GM10266 (cell line): ENCODE measurements around the gene GALNT13.

ENCODE experiments used
- DNase-seq: peaks from one replicate; pipeline ENCODE4 v3.0.0; 2012; ENCODE audit errors: extremely low spot score
- TF ChIP-seq, protein P1 (sequence below): IDR thresholded peaks from 2 replicates; pipeline ENCODE4 v1.5.1; 2012; ENCODE audit warnings: mild to moderate bottlenecking, low read depth; ENCODE audit not compliant: control insufficient read depth, insufficient read depth; ENCODE audit errors: missing control alignments

The GALNT13 gene

DNA sequence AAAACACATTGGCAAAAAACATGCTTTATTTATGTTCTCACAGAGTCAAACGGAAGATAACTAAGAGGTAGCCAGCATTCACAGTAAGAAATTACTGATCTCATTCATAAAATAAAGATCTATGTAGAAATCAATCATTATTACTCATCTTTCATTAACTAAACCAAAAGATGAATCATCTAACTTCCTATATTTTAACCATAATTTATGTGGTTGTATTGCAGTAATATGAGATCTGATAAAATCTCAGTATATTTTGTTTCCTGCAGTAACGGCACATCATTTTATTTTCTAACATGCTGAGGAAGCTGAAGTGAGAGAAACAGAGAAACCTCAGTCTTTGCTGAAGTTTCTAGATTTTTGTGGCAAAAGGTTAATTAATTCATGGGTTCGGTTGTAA is 375.8 kb downstream of the GALNT13 start:
- DNase-seq = no peak
- TF ChIP-seq, protein P1, sequence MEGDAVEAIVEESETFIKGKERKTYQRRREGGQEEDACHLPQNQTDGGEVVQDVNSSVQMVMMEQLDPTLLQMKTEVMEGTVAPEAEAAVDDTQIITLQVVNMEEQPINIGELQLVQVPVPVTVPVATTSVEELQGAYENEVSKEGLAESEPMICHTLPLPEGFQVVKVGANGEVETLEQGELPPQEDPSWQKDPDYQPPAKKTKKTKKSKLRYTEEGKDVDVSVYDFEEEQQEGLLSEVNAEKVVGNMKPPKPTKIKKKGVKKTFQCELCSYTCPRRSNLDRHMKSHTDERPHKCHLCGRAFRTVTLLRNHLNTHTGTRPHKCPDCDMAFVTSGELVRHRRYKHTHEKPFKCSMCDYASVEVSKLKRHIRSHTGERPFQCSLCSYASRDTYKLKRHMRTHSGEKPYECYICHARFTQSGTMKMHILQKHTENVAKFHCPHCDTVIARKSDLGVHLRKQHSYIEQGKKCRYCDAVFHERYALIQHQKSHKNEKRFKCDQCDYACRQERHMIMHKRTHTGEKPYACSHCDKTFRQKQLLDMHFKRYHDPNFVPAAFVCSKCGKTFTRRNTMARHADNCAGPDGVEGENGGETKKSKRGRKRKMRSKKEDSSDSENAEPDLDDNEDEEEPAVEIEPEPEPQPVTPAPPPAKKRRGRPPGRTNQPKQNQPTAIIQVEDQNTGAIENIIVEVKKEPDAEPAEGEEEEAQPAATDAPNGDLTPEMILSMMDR = no peak

DNA sequence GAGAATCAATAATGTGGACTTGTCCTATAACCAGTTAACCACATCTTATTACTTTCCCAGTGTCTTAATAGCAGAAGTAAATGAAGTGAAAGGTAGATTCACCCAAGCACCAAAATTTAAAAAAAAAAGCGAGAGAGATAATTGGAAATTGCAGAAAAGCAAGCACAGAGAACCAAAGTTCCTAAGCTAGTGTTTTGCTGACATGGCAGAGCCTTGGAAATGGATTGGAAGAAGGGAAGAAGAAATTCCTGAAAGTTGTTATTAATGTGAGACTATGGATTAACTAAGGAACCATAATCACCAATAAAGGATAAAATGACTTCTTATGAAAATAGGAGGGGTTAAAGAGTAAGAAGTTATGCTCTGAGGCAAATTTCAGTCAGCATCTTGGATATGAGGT is 384.4 kb downstream of the GALNT13 start:
- TF ChIP-seq, protein P1 = no peak
- no peak for DNase-seq

DNA sequence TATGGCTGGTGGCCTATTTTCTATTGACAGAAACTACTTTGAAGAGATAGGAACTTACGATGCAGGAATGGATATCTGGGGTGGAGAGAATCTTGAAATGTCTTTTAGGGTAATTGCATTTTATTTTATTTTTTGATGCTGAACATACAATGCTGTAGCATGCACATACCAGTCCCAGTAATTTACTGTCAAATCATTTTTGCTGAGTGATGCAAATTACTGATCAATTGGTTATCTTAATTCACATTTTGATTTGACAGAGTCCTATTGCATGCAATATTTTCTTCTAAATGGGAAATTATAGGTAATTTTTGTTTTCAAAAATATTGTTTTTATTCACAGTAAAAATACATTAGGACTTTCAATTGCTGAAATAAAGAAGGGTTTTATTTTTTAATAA is 387.3 kb downstream of the GALNT13 start:
- TF ChIP-seq, protein P1 = no peak

DNA sequence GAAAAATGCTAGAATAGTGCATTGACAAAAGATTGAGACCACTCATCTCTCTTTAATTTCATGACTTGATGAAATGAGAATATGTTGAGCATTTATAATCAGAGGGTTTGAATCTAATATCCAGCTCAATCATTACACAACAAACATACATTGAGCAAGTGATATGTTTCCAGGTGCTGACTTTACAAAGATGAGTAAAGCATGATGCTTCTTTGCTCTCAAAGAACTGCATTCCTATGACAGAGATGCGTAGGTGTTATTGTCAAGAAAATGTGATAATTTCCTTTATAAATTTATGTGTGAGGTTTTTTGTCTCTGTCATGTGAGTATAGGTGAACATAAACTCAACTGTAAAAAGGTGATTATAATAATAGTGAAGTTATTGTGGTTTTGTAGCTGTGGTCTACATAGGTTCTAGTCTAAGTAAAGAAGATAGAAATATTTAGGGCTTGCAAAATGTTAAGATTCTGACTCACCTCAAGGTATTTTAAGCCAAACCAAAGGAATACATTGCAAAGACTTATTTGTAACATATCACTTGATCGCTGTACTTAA is 389.8 kb downstream of the GALNT13 start:
- no peak for DNase-seq
- TF ChIP-seq, protein P1 = no peak

More for the DNA sequence above, 387.3 kb downstream of the GALNT13 start:
- no peak for DNase-seq

DNA sequence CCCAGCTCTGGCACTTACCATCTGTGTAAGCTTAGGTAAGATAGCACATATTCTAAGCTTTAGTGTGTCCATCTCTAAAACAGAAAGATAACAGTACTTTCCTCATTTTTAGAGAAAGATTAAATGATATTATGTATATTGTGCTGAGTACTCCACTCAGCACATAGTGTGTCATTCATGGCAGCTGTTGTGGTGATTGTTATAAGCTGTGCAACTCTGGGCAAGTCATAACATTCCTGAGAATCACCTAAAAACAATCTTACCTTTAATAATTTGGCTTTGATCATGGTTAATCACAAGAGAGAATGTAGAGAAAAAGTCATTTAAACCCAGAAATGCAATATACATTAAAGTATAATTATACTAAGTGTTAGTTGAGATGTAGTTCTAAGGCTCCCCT is 391.5 kb downstream of the GALNT13 start:
- no peak for DNase-seq
- TF ChIP-seq, protein P1 = no peak

DNA sequence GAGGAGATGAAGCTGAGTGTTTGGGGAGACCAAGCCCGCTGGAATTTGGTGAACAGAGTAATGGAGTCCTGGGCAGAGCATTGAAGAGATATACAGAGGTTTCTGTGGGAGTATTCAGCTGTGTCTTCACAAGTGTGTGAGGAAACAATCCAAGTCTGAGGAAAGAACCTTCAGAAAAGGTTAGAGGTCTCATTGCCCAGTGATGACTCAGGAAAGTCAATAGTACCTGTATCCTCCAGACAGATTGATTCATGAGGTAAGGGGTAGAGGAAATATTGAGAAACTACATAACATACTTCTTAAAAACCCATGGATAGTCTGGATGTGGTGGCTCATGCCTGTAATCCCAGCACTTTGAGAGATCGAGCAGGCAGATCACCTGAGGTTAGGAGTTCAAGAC is 392.3 kb downstream of the GALNT13 start:
- DNase-seq = no peak
- TF ChIP-seq, protein P1 = no peak

DNA sequence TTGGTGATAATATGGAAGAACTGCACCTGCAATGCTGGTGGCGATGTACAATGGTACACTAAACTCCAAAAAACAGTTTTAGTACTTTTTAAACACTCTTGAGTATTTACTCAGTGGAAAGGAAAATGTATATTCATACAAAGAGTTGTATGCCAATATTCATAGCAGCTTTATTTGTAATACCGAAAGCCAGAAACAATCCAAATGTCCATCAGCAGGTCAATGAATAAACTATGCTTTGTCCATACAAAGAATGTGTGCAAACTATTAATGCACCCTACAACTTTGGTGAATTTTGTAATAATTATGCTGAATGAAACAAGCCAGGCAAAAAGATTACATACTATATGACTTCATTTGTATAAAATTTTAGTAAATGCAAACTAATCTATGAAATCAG is 396.3 kb downstream of the GALNT13 start:
- DNase-seq = no peak

More for the DNA sequence above, 396.3 kb downstream of the GALNT13 start:
- TF ChIP-seq, protein P1 = no peak
